DOHH2 (cell line): ENCODE data around the gene ACOT6.

Experiments used
- H3F3A ChIP-seq: fragments of 200-600 bp; sonication (generic), shearing (Covaris generic); 2 replicates; pipeline ENCODE4 v1.6.0; 2016; ENCODE audit warnings: antibody characterized with exemption, mild to moderate bottlenecking; ENCODE audit not compliant: control insufficient read depth, insufficient read depth
- H3K27ac ChIP-seq: fragments of 200-600 bp; sonication (generic); 2 replicates; pipeline ENCODE4 v1.5.1; 2014; ENCODE audit warnings: low read depth, mild to moderate bottlenecking, low read length, moderate library complexity
- H3K27me3 ChIP-seq: fragments of 200-600 bp; sonication (generic); 2 replicates; pipeline ENCODE4 v1.6.1; 2014; ENCODE audit warnings: mild to moderate bottlenecking, low read length, mixed read lengths; ENCODE audit not compliant: control insufficient read depth
- H3K36me3 ChIP-seq: fragments of 200-600 bp; sonication (generic); 2 replicates; pipeline ENCODE4 v1.6.1; 2014; ENCODE audit warnings: mild to moderate bottlenecking, low read length, moderate library complexity, mixed read lengths; ENCODE audit not compliant: control insufficient read depth
- H3K4me1 ChIP-seq: fragments of 200-600 bp; sonication (generic); 2 replicates; pipeline ENCODE4 v1.6.1; 2014; ENCODE audit warnings: mild to moderate bottlenecking, low read length, mixed read lengths; ENCODE audit not compliant: control insufficient read depth
- H3K4me2 ChIP-seq: fragments of 200-600 bp; sonication (generic); 2 replicates; pipeline ENCODE4 v1.6.0; 2014; ENCODE audit warnings: mild to moderate bottlenecking, low read length, moderate library complexity
- H3K4me3 ChIP-seq: fragments of 200-600 bp; sonication (generic); 2 replicates; pipeline ENCODE4 v1.5.1; 2014; ENCODE audit warnings: mild to moderate bottlenecking, low read length, mixed read lengths
- H3K79me2 ChIP-seq: fragments of 200-600 bp; sonication (generic); 2 replicates; pipeline ENCODE4 v1.6.1; 2014; ENCODE audit warnings: mild to moderate bottlenecking, low read length, mixed read lengths; ENCODE audit not compliant: control insufficient read depth
- H3K9me2 ChIP-seq: fragments of 200-600 bp; sonication (generic); replicated peaks from 2 replicates; pipeline ENCODE4 v1.6.1; 2014; ENCODE audit warnings: mild to moderate bottlenecking, low read length, mixed read lengths; ENCODE audit not compliant: control insufficient read depth
- H3K9me3 ChIP-seq: fragments of 200-600 bp; sonication (generic); 2 replicates; pipeline ENCODE4 v1.6.1; 2014; ENCODE audit warnings: antibody characterized with exemption, low read length, mixed read lengths; ENCODE audit not compliant: control insufficient read depth, insufficient read depth
- H4K20me1 ChIP-seq: fragments of 200-600 bp; sonication (generic); 2 replicates; pipeline ENCODE4 v1.6.0; 2014; ENCODE audit warnings: low read depth, mild to moderate bottlenecking, antibody characterized with exemption, low read length, moderate library complexity; ENCODE audit not compliant: control insufficient read depth, insufficient read depth
- EZH2phosphoT487 ChIP-seq: fragments of 200-600 bp; sonication (generic); IDR thresholded peaks from 2 replicates; pipeline ENCODE4 v1.6.1; 2017; ENCODE audit warnings: borderline replicate concordance, mild to moderate bottlenecking, antibody characterized with exemption, low read length, moderate library complexity, mixed read lengths
- TF ChIP-seq, protein P1 (sequence below): fragments of 200-600 bp; sonication (generic); IDR thresholded peaks from one replicate; pipeline ENCODE4 v1.5.1; 2014; ENCODE audit warnings: antibody characterized with exemption, mild to moderate bottlenecking, low read depth, low read length; ENCODE audit not compliant: poor library complexity, severe bottlenecking

The ACOT6 gene

DNA sequence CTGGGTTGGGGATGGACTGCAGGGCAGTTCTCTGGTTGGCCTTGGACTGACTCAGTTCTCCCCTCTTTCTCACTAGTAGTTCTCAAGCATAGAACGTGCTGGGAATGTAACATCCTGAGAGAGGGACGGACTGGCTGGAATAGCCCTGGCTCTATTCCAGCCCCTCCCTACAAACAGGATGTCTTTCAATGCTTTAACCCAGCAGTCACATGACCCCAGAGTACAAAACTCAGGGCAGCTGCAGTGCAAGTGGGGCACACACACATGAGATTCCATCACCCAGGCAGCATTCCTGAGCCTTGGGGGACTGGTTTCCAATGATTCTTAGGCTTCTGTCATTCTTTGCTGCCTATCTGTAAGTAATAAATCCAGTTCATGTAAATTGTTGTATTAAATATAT, 1.6 kb upstream of the ACOT6 start:
- H3K4me2 ChIP-seq, result no peak overlapping the region

DNA sequence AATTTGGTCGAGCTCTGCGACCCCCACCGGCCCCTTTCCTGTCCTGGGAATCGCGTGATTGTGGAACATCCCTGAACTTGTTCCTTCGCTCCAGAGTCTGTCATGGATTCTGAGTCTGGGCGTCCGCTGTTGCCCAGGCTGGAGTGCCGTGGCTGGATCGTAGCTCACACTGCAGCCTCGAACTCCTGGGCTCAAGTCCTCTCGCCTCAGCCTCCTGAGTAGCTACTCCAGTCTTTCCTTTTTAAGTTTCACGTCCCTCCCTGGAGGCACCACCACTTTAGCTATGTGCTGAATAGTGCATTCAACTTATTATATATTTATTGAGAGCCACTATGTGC, 698 bp downstream of the ACOT6 start:
- no peak overlapping the region for H3K27ac ChIP-seq
- TF ChIP-seq, protein P1, sequence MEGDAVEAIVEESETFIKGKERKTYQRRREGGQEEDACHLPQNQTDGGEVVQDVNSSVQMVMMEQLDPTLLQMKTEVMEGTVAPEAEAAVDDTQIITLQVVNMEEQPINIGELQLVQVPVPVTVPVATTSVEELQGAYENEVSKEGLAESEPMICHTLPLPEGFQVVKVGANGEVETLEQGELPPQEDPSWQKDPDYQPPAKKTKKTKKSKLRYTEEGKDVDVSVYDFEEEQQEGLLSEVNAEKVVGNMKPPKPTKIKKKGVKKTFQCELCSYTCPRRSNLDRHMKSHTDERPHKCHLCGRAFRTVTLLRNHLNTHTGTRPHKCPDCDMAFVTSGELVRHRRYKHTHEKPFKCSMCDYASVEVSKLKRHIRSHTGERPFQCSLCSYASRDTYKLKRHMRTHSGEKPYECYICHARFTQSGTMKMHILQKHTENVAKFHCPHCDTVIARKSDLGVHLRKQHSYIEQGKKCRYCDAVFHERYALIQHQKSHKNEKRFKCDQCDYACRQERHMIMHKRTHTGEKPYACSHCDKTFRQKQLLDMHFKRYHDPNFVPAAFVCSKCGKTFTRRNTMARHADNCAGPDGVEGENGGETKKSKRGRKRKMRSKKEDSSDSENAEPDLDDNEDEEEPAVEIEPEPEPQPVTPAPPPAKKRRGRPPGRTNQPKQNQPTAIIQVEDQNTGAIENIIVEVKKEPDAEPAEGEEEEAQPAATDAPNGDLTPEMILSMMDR, result no peak
- TF ChIP-seq EZH2phosphoT487, result 0 out of 2 replicates have a peak, but pooled peaks have one; percentile 51
- no peaks in the 10 kb centered on the region for H4K20me1 ChIP-seq
- H3K4me3 ChIP-seq, result peak overlapping the region; percentile 63
- no peaks in the 10 kb centered on the region for H3K9me2 ChIP-seq
- no peaks in the 10 kb centered on the region for H3K9me3 ChIP-seq
- no peaks in the 10 kb centered on the region for H3K79me2 ChIP-seq
- peak overlapping the region; percentile 65 for H3K4me2 ChIP-seq
- H3F3A ChIP-seq, result no peaks in the 10 kb centered on the region
- peaks cover 4% of the 10 kb centered on the region; the same call in 1 of the 2 replicates for H3K4me1 ChIP-seq
- no peaks in the 10 kb centered on the region for H3K36me3 ChIP-seq
- H3K27me3 ChIP-seq, result peaks cover 32% of the 10 kb centered on the region

More for the DNA sequence above, 1.6 kb upstream of the ACOT6 start:
- H3K27me3 ChIP-seq, result peaks cover 32% of the 10 kb centered on the region
- no peaks in the 10 kb centered on the region for H3F3A ChIP-seq
- H3K36me3 ChIP-seq, result no peaks in the 10 kb centered on the region
- no peaks in the 10 kb centered on the region for H3K9me2 ChIP-seq
- no peaks in the 10 kb centered on the region for H3K79me2 ChIP-seq
- H3K27ac ChIP-seq, result no peak overlapping the region
- no peaks in the 10 kb centered on the region for H3K9me3 ChIP-seq
- no peak overlapping the region for H3K4me3 ChIP-seq
- no peak for TF ChIP-seq EZH2phosphoT487
- TF ChIP-seq, protein P1, result no peak
- H4K20me1 ChIP-seq, result no peaks in the 10 kb centered on the region
- peaks cover 4% of the 10 kb centered on the region; the same call in 1 of the 2 replicates for H3K4me1 ChIP-seq

DNA sequence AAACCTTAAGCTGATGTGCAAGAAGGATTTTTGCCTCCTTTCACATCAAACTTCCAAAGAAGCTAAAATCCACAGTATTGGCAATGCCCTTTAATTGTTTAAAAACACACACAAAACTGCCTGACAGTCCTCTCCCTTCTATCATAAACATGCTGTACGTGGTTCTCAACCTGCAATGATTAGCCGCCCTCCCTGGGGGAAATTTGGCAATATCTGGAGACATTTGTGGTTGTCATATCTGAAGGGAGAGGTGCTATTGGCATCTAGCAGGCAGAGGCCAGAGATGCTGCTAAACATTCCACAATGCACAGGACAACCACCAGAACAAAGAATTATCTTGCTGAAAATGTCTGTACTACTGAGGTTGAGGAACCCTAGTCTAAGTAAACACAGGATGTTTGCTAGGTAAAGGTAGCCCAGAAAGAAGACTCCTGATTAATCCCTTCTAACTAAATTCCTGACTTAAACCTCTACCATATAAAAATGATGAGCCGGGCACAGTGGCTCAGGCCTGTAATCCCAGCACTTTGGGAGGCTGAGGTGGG, 1.2 kb downstream of the ACOT6 start:
- H3K4me3 ChIP-seq, result no peak overlapping the region

More for the DNA sequence above, 1.2 kb downstream of the ACOT6 start:
- Histone ChIP-seq H3K9me2 (no peaks in the 10 kb centered on the region), H3K27ac (no peak overlapping the region), H4K20me1 (no peaks in the 10 kb centered on the region), H3K79me2 (no peaks in the 10 kb centered on the region), H3F3A (no peaks in the 10 kb centered on the region), H3K4me1 (peaks cover 4% of the 10 kb centered on the region; the same call in 1 of the 2 replicates), H3K27me3 (peaks cover 32% of the 10 kb centered on the region), H3K4me2 (no peak overlapping the region), H3K9me3 (no peaks in the 10 kb centered on the region), H3K36me3 (no peaks in the 10 kb centered on the region)
- TF ChIP-seq, protein P1, result no peak
- TF ChIP-seq EZH2phosphoT487, result no peak
